ENCODE results near the gene CPB1. TPM values are rescaled to one million over a fixed set of nuclear protein-coding genes. Genes with fewer than 3 reads are reported as not detected.

CPB1 gene
- total RNA-seq, 1 donor from 2014 or later, result not detected

- ATAC-seq, result no peak
These were observed 55.6 kb downstream of the CPB1 start for GRCh38 chr3:148883163-148883562.

- ATAC-seq, result no peak
These were observed 56.6 kb downstream of the CPB1 start for GRCh38 chr3:148884261-148884660.

- no peak for ATAC-seq
These were observed 62.2 kb downstream of the CPB1 start for GRCh38 chr3:148889828-148890227.

- no peak for ATAC-seq
These were observed 68.5 kb downstream of the CPB1 start for GRCh38 chr3:148896062-148896461.

- no peak for ATAC-seq
These were observed 74.6 kb downstream of the CPB1 start for GRCh38 chr3:148901987-148902791.

GRCh38 chr3:148903022-148903442 is 75.4 kb downstream of the CPB1 start:
- no peak for ATAC-seq

- ATAC-seq, result no peak
These were observed 76.3 kb downstream of the CPB1 start for GRCh38 chr3:148903941-148904340.

- no peak for ATAC-seq
These were observed 79.1 kb downstream of the CPB1 start for GRCh38 chr3:148906667-148907066.

Other genes starting within 250 kb of the CPB1 start
- 0.24 TPM for gene AGTR1, start 129.9 kb upstream of the CPB1 start, total RNA-seq
- gene CPA3, start 37.5 kb downstream of the CPB1 start, total RNA-seq, result 2.2 TPM
- gene GYG1, start 163.7 kb downstream of the CPB1 start, total RNA-seq, result 24.4 TPM